OCI-LY3 (cell line): ENCODE data around the gene SMYD3.
A peak's percentile ranks its signal among the peaks of the same experiment; 100 is the strongest.

ENCODE experiments used
- H2AFZ ChIP-seq: fragments of 200-600, 300-600 bp; shearing (Covaris generic); 2 replicates; pipeline ENCODE4 v1.6.0; 2014; ENCODE audit warnings: antibody characterized with exemption, low read depth, low read length
- H3K27ac ChIP-seq: fragments of 200-600, 300-600 bp; sonication (generic); 2 replicates; pipeline ENCODE4 v1.5.1; 2014; ENCODE audit warnings: mild to moderate bottlenecking, low read length, moderate library complexity, mixed read lengths
- H3K27me3 ChIP-seq: fragments of 200-600, 300-600 bp; sonication (generic); 2 replicates; pipeline ENCODE4 v1.6.1; 2014; ENCODE audit warnings: low read depth, low read length, mixed read lengths
- H3K36me3 ChIP-seq: fragments of 200-600, 300-600 bp; sonication (generic); replicated peaks from 2 replicates; pipeline ENCODE3; 2014; ENCODE audit warnings: low read depth, low read length, mixed read lengths
- H3K4me1 ChIP-seq: fragments of 300-600, 200-600 bp; sonication (generic); 2 replicates; pipeline ENCODE4 v1.6.1; 2014; ENCODE audit warnings: low read length, mixed read lengths
- H3K4me2 ChIP-seq: fragments of 200-600, 300-600 bp; sonication (generic); 2 replicates; pipeline ENCODE4 v1.6.1; 2014; ENCODE audit warnings: low read length, mixed read lengths
- H3K4me3 ChIP-seq: fragments of 300-600, 200-600 bp; sonication (generic); 2 replicates; pipeline ENCODE4 v1.5.1; 2014; ENCODE audit warnings: antibody characterized with exemption, mild to moderate bottlenecking, low read length, moderate library complexity
- H3K79me2 ChIP-seq: fragments of 300-600, 200-600 bp; shearing (Covaris generic); 2 replicates; pipeline ENCODE4 v1.6.1; 2014; ENCODE audit warnings: mild to moderate bottlenecking, low read length, mixed read lengths
- H3K9ac ChIP-seq: fragments of 300-600, 200-600 bp; shearing (Covaris generic); 2 replicates; pipeline ENCODE4 v1.6.0; 2014; ENCODE audit warnings: mild to moderate bottlenecking, low read length, moderate library complexity
- H3K9me3 ChIP-seq: fragments of 200-600, 300-600 bp; shearing (Covaris generic); 2 replicates; pipeline ENCODE4 v1.6.1; 2014; ENCODE audit warnings: low read length, mixed read lengths; ENCODE audit not compliant: insufficient read depth
- H4K20me1 ChIP-seq: fragments of 200-600, 300-600 bp; sonication (generic); 2 replicates; pipeline ENCODE4 v1.6.1; 2016; ENCODE audit warnings: low read length, mixed read lengths; ENCODE audit not compliant: insufficient read depth
- CTCF ChIP-seq: fragments of 200-600, 300-600 bp; sonication (generic); IDR thresholded peaks from 2 replicates; pipeline ENCODE4 v1.5.1; 2014; ENCODE audit warnings: antibody characterized with exemption, low read length, low read depth
- EZH2phosphoT487 ChIP-seq: fragments of 200-600 bp; shearing (Covaris generic); IDR thresholded peaks from 2 replicates; pipeline ENCODE4 v1.6.1; 2018; ENCODE audit warnings: antibody characterized with exemption, mixed run types, low read depth

Gene SMYD3

GRCh38 chr1:246110343-246111219 lies 396.5 kb downstream of the SMYD3 start:
- Histone ChIP-seq H3K9ac (no peak overlapping the region), H3K4me1 (peaks cover 12% of the 10 kb centered on the region), H2AFZ (no peak overlapping the region), H3K36me3 (no peaks in the 10 kb centered on the region), H3K4me3 (no peak overlapping the region), H3K27me3 (no peaks in the 10 kb centered on the region), H3K79me2 (no peaks in the 10 kb centered on the region), H4K20me1 (peaks cover 6% of the 10 kb centered on the region), H3K4me2 (no peak overlapping the region), H3K9me3 (peaks cover 4% of the 10 kb centered on the region; the same call in 1 of the 2 replicates), H3K27ac (no peak overlapping the region)
- no peak for TF ChIP-seq EZH2phosphoT487
- TF ChIP-seq CTCF, result no peak

GRCh38 chr1:246108278-246108925 lies 398.7 kb downstream of the SMYD3 start:
- peaks cover 15% of the 10 kb centered on the region for H3K4me1 ChIP-seq
- no peak overlapping the region for H3K4me3 ChIP-seq
- no peak overlapping the region for H3K4me2 ChIP-seq
- H3K79me2 ChIP-seq, result no peaks in the 10 kb centered on the region
- TF ChIP-seq EZH2phosphoT487 (no peak), CTCF (no peak)
- H4K20me1 ChIP-seq, result peaks cover 6% of the 10 kb centered on the region
- no peaks in the 10 kb centered on the region for H3K36me3 ChIP-seq
- no peak overlapping the region for H2AFZ ChIP-seq
- H3K27ac ChIP-seq, result no peak overlapping the region
- no peaks in the 10 kb centered on the region for H3K27me3 ChIP-seq
- no peak overlapping the region for H3K9ac ChIP-seq
- peaks cover 4% of the 10 kb centered on the region; the same call in 1 of the 2 replicates for H3K9me3 ChIP-seq

GRCh38 chr1:246107516-246108277 lies 399.4 kb downstream of the SMYD3 start:
- Histone ChIP-seq H3K36me3 (no peaks in the 10 kb centered on the region), H3K9ac (no peak overlapping the region), H3K4me2 (no peak overlapping the region), H4K20me1 (peaks cover 6% of the 10 kb centered on the region), H3K4me3 (no peak overlapping the region), H3K79me2 (no peaks in the 10 kb centered on the region), H3K27ac (no peak overlapping the region), H3K4me1 (peaks cover 15% of the 10 kb centered on the region), H3K27me3 (no peaks in the 10 kb centered on the region), H2AFZ (no peak overlapping the region), H3K9me3 (peaks cover 4% of the 10 kb centered on the region; the same call in 1 of the 2 replicates)
- no peak for TF ChIP-seq CTCF
- no peak for TF ChIP-seq EZH2phosphoT487

GRCh38 chr1:246106342-246106763 lies 400.7 kb downstream of the SMYD3 start:
- Histone ChIP-seq H4K20me1 (peaks cover 6% of the 10 kb centered on the region), H3K9ac (no peak overlapping the region), H3K27ac (no peak overlapping the region), H3K4me3 (no peak overlapping the region), H3K4me2 (peak overlapping the region; percentile 40), H3K36me3 (no peaks in the 10 kb centered on the region), H3K27me3 (no peaks in the 10 kb centered on the region), H3K9me3 (peaks cover 4% of the 10 kb centered on the region; the same call in 1 of the 2 replicates), H3K79me2 (no peaks in the 10 kb centered on the region), H3K4me1 (peaks cover 19% of the 10 kb centered on the region), H2AFZ (no peak overlapping the region)
- TF ChIP-seq EZH2phosphoT487 (no peak), CTCF (no peak)
